ENCODE measurements around the gene DSG3. TPM values are rescaled to one million over a fixed set of nuclear protein-coding genes. Genes with fewer than 3 reads are reported as not detected.

The DSG3 gene, protein sequence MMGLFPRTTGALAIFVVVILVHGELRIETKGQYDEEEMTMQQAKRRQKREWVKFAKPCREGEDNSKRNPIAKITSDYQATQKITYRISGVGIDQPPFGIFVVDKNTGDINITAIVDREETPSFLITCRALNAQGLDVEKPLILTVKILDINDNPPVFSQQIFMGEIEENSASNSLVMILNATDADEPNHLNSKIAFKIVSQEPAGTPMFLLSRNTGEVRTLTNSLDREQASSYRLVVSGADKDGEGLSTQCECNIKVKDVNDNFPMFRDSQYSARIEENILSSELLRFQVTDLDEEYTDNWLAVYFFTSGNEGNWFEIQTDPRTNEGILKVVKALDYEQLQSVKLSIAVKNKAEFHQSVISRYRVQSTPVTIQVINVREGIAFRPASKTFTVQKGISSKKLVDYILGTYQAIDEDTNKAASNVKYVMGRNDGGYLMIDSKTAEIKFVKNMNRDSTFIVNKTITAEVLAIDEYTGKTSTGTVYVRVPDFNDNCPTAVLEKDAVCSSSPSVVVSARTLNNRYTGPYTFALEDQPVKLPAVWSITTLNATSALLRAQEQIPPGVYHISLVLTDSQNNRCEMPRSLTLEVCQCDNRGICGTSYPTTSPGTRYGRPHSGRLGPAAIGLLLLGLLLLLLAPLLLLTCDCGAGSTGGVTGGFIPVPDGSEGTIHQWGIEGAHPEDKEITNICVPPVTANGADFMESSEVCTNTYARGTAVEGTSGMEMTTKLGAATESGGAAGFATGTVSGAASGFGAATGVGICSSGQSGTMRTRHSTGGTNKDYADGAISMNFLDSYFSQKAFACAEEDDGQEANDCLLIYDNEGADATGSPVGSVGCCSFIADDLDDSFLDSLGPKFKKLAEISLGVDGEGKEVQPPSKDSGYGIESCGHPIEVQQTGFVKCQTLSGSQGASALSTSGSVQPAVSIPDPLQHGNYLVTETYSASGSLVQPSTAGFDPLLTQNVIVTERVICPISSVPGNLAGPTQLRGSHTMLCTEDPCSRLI
- 271 and 688 TPM in 2 replicates for total RNA-seq

DNA sequence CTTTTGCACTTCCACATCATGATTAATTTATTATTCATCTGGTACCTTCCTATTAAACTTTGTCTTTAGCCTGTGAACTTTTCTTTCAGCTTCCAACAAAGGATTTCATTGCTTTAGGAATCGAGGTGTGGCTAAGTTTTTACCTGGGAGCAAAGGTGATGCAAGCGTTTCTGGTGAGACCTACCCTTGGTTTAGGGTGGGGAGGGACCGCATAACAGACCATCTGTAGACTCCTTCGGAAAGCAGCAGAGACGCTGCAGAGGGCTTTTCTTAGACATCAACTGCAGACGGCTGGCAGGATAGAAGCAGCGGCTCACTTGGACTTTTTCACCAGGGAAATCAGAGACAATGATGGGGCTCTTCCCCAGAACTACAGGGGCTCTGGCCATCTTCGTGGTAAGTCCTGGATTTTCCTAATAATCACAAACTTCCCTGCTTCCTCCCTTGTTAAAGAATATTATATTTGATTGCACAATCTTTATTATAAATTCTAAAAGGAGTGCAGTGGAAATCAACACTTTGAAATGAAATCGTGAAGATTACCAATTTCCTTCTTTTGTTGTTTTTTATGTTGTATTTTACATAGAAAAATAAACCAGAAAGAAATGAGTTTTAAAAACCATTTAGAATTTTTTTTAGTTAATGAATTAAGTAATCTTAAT lies at the start of gene DSG3:
Gene DSG3 (plus strand): TSS at position 212 of the 662 bp plus-strand sequence. CDS start 137 bp downstream, at position 349.
- H3K27me3 ChIP-seq (ENCODE audit: control insufficient read depth, insufficient read depth, low read length) = no peaks in the 10 kb centered on the region
- peak; percentile 85 for DNase-seq (ENCODE audit: low read depth)
- no peaks in the 10 kb centered on the region for H3K36me3 ChIP-seq (ENCODE audit: control insufficient read depth, insufficient read depth, low read length)
- peak within 1 kb of the TSS; percentile 41 for H3K4me3 ChIP-seq (ENCODE audit: low read depth, low read length)
- FAIRE-seq = peak; percentile 32
- TF ChIP-seq, protein P1, sequence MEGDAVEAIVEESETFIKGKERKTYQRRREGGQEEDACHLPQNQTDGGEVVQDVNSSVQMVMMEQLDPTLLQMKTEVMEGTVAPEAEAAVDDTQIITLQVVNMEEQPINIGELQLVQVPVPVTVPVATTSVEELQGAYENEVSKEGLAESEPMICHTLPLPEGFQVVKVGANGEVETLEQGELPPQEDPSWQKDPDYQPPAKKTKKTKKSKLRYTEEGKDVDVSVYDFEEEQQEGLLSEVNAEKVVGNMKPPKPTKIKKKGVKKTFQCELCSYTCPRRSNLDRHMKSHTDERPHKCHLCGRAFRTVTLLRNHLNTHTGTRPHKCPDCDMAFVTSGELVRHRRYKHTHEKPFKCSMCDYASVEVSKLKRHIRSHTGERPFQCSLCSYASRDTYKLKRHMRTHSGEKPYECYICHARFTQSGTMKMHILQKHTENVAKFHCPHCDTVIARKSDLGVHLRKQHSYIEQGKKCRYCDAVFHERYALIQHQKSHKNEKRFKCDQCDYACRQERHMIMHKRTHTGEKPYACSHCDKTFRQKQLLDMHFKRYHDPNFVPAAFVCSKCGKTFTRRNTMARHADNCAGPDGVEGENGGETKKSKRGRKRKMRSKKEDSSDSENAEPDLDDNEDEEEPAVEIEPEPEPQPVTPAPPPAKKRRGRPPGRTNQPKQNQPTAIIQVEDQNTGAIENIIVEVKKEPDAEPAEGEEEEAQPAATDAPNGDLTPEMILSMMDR (IDR thresholded peaks at IDR 0.05; ENCODE audit: insufficient read depth, low read length, severe bottlenecking) = no peak

DNA sequence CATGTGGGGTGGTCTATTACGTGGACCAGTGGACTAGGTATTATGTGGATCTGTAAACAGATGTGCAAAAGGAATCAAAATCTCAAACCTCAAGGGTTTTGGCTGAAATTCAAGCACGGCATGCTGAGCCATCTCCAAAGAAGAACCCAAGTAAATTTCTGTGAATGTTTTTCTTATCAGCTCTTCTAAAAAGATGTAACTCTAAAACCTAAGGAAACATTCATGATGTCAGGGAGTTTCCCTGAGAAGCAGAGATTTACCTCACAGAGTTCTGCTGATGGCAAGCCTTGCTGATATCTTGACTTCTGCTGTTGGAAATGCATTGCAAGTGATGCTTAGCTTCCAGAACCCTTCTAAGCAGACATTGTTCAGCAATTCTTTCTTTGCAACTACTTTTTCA lies 49.4 kb upstream of the DSG3 start:
- Histone ChIP-seq H3K27me3 (ENCODE audit: control insufficient read depth, insufficient read depth, low read length) (no peaks in the 10 kb centered on the region), H3K36me3 (ENCODE audit: control insufficient read depth, insufficient read depth, low read length) (no peaks in the 10 kb centered on the region), H3K4me3 (ENCODE audit: low read depth, low read length) (no peak overlapping the region)
- TF ChIP-seq, protein P1 (IDR thresholded peaks at IDR 0.05; ENCODE audit: insufficient read depth, low read length, severe bottlenecking) = no peak
- DNase-seq (ENCODE audit: low read depth) (no peak), FAIRE-seq (no peak)

DNA sequence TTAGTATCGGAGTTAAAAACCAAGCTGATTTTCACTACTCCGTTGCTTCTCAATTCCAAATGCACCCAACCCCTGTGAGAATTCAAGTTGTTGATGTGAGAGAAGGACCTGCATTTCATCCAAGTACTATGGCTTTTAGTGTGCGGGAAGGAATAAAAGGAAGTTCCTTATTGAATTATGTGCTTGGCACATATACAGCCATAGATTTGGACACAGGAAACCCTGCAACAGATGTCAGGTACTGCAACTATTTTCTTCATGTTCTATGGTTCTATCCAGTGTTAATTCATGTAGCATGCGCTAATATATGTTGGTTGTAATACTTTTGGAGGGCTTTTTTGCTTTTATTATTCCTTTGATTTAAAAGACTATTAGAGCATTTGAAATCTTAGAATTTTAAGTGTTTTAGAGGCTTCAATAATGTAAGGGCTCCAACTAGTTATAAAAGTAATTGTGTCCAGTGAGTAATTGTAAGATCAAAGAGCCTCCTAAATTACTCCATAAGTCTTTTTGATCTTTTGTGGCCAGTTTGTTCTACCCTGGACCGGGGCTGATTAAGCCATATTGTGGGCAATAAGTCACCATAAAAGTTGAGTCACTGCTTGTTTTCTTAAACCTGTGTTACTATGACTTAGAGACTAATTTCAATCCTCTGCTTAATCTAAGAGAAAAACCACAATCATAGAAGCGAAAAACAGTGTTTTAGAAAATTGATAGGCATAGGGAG lies 48.1 kb upstream of the DSG3 start:
- peak; percentile 88 for DNase-seq (ENCODE audit: low read depth)
- FAIRE-seq = no peak
- TF ChIP-seq, protein P1 (IDR thresholded peaks at IDR 0.05; ENCODE audit: insufficient read depth, low read length, severe bottlenecking) = no peak

DNA sequence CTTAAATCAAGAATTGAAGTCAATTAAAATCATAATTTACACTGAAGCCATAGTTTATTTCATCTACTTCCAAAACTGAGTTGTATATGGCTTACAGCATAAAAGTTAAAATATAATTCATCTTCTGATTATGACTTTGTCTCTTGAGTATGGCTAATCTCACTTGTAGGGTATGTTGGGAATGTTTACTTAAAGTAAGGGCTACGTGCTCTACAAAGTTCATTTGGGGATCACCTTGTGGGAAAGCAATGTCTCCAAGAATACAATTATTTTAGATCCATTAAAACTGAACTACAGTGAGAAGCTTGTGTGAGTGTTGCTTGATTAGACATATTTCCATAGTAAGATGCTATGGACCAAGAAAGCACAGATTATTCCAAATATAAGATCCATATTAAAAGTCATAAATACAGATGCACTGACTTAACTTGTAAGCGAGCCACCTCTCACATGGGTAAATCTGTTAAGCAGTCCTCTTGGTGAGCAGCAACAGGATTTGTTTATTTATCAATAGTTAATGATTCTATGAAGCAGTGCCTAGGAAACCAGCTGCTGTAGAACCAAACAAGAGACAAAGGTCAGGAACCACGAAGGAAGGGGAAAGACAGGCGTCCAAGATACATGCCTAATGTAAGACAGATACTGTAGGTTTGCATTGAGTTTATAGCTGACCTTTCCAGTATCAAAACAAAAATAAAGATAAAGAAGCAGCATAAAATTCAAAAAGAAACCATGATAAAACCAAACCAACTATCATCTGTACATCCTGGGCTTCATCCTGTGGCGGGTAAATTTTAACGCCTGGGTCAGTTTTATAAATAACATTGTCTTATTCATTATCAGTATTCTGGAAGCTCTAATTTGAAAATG lies 46.1 kb upstream of the DSG3 start:
- DNase-seq (ENCODE audit: low read depth) (no peak), FAIRE-seq (no peak)
- Histone ChIP-seq H3K27me3 (ENCODE audit: control insufficient read depth, insufficient read depth, low read length) (no peaks in the 10 kb centered on the region), H3K4me3 (ENCODE audit: low read depth, low read length) (no peak overlapping the region), H3K36me3 (ENCODE audit: control insufficient read depth, insufficient read depth, low read length) (no peaks in the 10 kb centered on the region)
- TF ChIP-seq, protein P1 (IDR thresholded peaks at IDR 0.05; ENCODE audit: insufficient read depth, low read length, severe bottlenecking) = no peak

More for the DNA sequence above, 48.1 kb upstream of the DSG3 start:
- H3K36me3 ChIP-seq (ENCODE audit: control insufficient read depth, insufficient read depth, low read length) = no peaks in the 10 kb centered on the region
- no peaks in the 10 kb centered on the region for H3K27me3 ChIP-seq (ENCODE audit: control insufficient read depth, insufficient read depth, low read length)
- H3K4me3 ChIP-seq (ENCODE audit: low read depth, low read length) = no peak overlapping the region

Data from bronchial epithelial cell (primary cell).